Cardiac muscle cell (in vitro differentiated cells and primary cell): Measurements from ENCODE around the gene NR6A1. TPM values are rescaled to one million over a fixed set of nuclear protein-coding genes. Genes with fewer than 3 reads are reported as not detected.

Source experiments
- DNase-seq, 2 donors: peaks; one replicate each; pipeline versions ENCODE4 v3.0.0 to v3.0.0-alpha.2; 2010 to 2017; ENCODE audit warnings: low read depth in 1 of 2, low spot score in 1 of 2
- H3K27ac ChIP-seq: fragments of 200-600 bp; sonication (generic); 2 replicates; pipeline ENCODE4 v1.5.1; 2016
- H3K27me3 ChIP-seq: fragments of 200-600 bp; sonication (generic); 2 replicates; pipeline ENCODE4 v1.6.0; 2016; ENCODE audit warnings: control low read depth
- H3K36me3 ChIP-seq: fragments of 200-600 bp; sonication (generic); 2 replicates; pipeline ENCODE4 v1.5.1; 2016; ENCODE audit warnings: control low read depth
- H3K4me1 ChIP-seq: fragments of 200-600 bp; sonication (generic); 2 replicates; pipeline ENCODE4 v1.8.1; 2017; ENCODE audit warnings: low read depth, mild to moderate bottlenecking, mixed run types
- H3K4me3 ChIP-seq: fragments of 200-600 bp; sonication (generic); 2 replicates; pipeline ENCODE4 v1.5.1; 2016; ENCODE audit warnings: mild to moderate bottlenecking
- H3K9me3 ChIP-seq: fragments of 200-600 bp; sonication (generic); 2 replicates; pipeline ENCODE4 v1.5.1; 2017; ENCODE audit warnings: low read depth, mild to moderate bottlenecking, control low read depth
- CTCF ChIP-seq: IDR thresholded peaks from 2 replicates; pipeline ENCODE4 v1.5.1; 2012; ENCODE audit warnings: low read depth, mild to moderate bottlenecking, low read length
- polyA plus RNA-seq: library from polyadenylated mRNA; unstranded; fragments of >200 nt; fragmentation: Nextera tagmentation; extraction: Ambion mirVana; gene quantifications from 2 replicates; pipeline ENCODE4 v1.2.1, GENCODE V29; 2016
- total RNA-seq: library from RNA; depleted of rRNA; stranded (reverse); fragments of >200 nt; gene quantifications from 2 replicates; pipeline ENCODE4 v1.2.3, GENCODE V29; 2016

Gene NR6A1
- total and polyA plus RNA-seq, 2 experiments from 2014 or later = 3.2 to 19.8 TPM

DNA sequence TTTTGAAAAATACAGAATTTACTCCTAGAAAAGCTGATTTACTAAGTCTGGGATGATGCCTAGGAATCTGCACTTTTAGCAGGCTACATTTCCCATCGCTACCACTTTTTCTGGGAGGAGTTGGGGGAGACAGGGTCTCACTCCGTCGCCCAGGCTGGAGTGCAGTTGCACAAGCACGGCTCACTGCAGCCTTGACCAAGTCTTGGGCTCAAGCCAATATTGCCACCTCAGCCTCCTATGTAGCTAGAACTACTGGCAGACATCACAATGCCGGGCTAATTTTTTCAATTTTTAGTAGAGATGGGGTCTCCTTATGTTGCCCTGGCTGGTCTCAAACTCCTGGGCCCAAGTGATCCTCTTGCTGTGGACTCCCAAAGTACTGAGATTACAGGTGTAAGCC is 85.9 kb downstream of the NR6A1 start:
- no peak for TF ChIP-seq CTCF
- Histone ChIP-seq H3K9me3 (no peaks in the 10 kb centered on the region), H3K4me3 (no peak overlapping the region), H3K27ac (no peak overlapping the region), H3K27me3 (no peaks in the 10 kb centered on the region), H3K4me1 (peaks cover 4% of the 10 kb centered on the region), H3K36me3 (no peaks in the 10 kb centered on the region)
- DNase-seq = no peak

DNA sequence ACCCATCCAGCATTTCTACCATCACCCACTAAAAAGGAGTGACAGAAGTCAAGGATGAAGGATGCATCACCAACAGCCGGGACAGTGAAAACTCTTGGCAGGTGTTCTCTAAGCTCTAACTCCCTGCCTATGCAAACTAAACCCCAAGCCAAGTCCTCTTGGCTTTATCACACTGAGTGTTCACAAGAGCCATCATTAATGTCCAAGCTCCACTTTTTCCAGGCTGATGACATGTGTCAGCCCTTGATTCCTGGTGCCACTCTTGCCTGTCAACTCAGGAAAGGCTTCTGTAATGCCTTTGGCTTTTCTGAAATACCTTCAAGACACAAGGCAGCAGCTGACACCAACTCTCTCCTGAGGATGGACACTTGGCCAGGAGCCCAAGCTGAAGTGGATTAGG is 86.9 kb downstream of the NR6A1 start:
- Histone ChIP-seq H3K27me3 (no peaks in the 10 kb centered on the region), H3K4me3 (no peak overlapping the region), H3K27ac (no peak overlapping the region), H3K9me3 (no peaks in the 10 kb centered on the region), H3K4me1 (peaks cover 8% of the 10 kb centered on the region), H3K36me3 (no peaks in the 10 kb centered on the region)
- no peak for DNase-seq
- no peak for TF ChIP-seq CTCF

DNA sequence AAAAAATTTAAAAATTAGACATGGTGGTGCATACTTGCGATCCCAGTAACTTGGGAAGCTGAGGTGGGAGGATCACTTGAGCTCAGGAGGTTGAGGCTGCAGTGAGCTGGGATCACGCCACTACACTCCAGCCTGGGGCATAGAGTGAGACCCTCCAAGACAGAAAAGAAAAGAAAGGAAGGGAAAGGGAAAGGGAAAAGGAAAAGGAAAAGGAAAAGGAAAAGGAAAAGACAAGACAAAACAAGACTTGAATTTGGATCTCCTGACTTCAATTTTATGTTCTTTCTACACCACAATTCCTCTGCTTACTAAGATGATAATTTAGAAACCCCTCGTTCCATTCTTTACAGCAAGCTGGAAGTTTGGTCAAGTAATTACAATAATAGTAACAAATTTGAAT is 88.1 kb downstream of the NR6A1 start:
- DNase-seq = no peak
- no peaks in the 10 kb centered on the region for H3K9me3 ChIP-seq
- H3K4me3 ChIP-seq = no peak overlapping the region
- no peaks in the 10 kb centered on the region for H3K36me3 ChIP-seq
- no peak for TF ChIP-seq CTCF
- H3K4me1 ChIP-seq = peaks cover 19% of the 10 kb centered on the region
- no peak overlapping the region for H3K27ac ChIP-seq
- no peaks in the 10 kb centered on the region for H3K27me3 ChIP-seq

DNA sequence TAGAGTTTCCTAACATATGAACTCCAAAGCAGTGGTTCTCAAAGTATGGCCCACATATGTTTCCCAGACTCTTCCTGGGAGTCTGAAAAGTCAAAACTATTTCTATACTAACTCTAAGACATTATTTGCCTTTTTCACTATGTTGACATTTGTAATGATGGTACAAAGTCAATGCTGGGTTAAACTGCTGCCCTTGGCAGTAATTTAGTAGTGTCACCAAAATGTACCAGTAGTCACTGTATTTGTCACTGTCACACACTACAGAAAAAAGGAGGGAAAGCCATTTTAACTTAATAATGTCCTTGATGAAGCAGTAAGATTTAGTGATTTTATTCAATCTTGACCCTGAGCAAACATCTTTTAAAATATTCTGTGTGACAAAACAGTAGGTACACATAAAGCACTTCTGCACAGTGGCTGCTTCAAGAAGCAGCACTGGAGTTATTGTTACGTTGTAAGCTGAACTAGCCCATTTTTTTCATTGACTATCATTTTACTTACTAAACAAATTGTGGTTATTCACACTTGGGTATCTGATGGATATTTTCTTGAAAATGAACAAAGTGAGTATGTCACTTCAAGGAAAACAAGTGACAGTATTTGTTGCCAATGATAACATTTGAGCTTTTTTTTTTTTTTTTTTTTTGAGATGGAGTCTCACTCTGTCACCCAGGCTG is 90.3 kb downstream of the NR6A1 start:
- no peak overlapping the region for H3K4me3 ChIP-seq
- no peaks in the 10 kb centered on the region for H3K36me3 ChIP-seq
- no peak for TF ChIP-seq CTCF
- peaks cover 26% of the 10 kb centered on the region for H3K4me1 ChIP-seq
- no peak overlapping the region for H3K27ac ChIP-seq
- no peak for DNase-seq
- H3K27me3 ChIP-seq = no peaks in the 10 kb centered on the region
- H3K9me3 ChIP-seq = no peaks in the 10 kb centered on the region

DNA sequence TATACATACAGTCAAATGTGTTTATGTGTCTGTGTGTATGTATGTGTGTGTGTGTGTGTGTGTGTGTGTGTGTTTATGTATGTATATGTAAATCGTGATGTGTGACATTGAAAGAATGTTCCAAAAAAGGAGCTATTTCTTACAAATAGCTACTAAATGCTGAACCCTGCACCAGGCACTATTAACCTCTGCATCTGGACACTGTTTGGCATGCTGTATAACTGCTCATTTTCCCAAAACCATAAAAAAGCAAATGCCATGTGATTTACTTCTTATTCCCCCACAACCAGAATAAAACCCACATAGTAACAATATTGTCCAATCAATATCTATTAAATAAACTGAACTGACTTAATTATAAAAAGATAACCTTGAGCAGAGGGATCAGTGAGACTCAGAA is 91.1 kb downstream of the NR6A1 start:
- peaks cover 26% of the 10 kb centered on the region for H3K4me1 ChIP-seq
- DNase-seq = no peak
- H3K27me3 ChIP-seq = no peaks in the 10 kb centered on the region
- H3K9me3 ChIP-seq = no peaks in the 10 kb centered on the region
- H3K36me3 ChIP-seq = no peaks in the 10 kb centered on the region
- no peak overlapping the region for H3K27ac ChIP-seq
- no peak for TF ChIP-seq CTCF
- H3K4me3 ChIP-seq = no peak overlapping the region

DNA sequence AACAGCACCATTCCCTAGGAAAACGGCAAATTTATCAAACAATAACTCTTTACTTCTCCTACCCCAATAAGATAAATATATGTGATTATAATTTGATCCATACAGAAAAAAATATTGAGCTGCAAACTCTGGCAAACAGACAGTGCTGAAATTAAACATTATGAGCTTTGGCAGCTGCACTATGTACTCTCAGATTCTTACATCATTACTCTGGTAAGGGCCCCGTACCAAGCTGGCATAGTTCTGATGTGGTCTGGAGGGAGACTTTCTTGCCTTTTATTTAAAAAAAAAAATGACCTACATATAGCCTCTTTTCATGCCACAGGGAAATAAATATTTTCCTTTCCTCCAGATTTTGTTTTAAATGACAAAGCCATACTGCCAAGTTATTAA is 95.0 kb downstream of the NR6A1 start:
- Histone ChIP-seq H3K4me1 (peaks cover 24% of the 10 kb centered on the region), H3K36me3 (no peaks in the 10 kb centered on the region), H3K27ac (no peak overlapping the region), H3K9me3 (no peaks in the 10 kb centered on the region), H3K27me3 (no peaks in the 10 kb centered on the region), H3K4me3 (no peak overlapping the region)
- peak in 1 of 2 donors; percentile 40 for DNase-seq
- TF ChIP-seq CTCF = no peak
